Small intestine (tissue), 7 donors: ENCODE measurements around the gene SLC38A3. TPM values are rescaled to one million over a fixed set of nuclear protein-coding genes. Genes with fewer than 3 reads are reported as not detected.

Experiments
- DNase-seq, 2 donors: peaks; one replicate each; pipeline versions ENCODE4 v3.0.0 to v3.0.0-alpha.2; 2013
- FAIRE-seq: peaks from 2 replicates; lab custom pipeline; 2012; peaks lifted over from hg19 to GRCh38; lab: Jason Lieb, UNC
- H3K27ac ChIP-seq, 3 donors: one replicate each; pipeline ENCODE4 v1.5.1; 2013; ENCODE audit warnings: low read length in 2 of 3, mild to moderate bottlenecking in 2 of 3, control low read depth in 1 of 3, inconsistent platforms in 1 of 3, low read depth in 1 of 3, moderate library complexity in 1 of 3
- H3K27me3 ChIP-seq, 3 donors: one replicate each; pipeline ENCODE4 v1.6.1; 2013; ENCODE audit warnings: low read length in 3 of 3, inconsistent platforms in 1 of 3; ENCODE audit not compliant: control insufficient read depth in 3 of 3, insufficient read depth in 3 of 3
- H3K36me3 ChIP-seq, 3 donors: one replicate each; pipeline ENCODE4 v1.6.1; 2013; ENCODE audit warnings: low read length in 3 of 3, inconsistent platforms in 1 of 3, low read depth in 1 of 3, mild to moderate bottlenecking in 1 of 3, moderate library complexity in 1 of 3; ENCODE audit not compliant: control insufficient read depth in 3 of 3, insufficient read depth in 2 of 3
- H3K4me1 ChIP-seq, 3 donors: one replicate each; pipeline ENCODE4 v1.6.1; 2013; ENCODE audit warnings: low read length in 2 of 3, inconsistent platforms in 1 of 3, low read depth in 1 of 3, mild to moderate bottlenecking in 1 of 3, moderate library complexity in 1 of 3; ENCODE audit not compliant: control insufficient read depth in 3 of 3, insufficient read depth in 2 of 3
- H3K4me3 ChIP-seq, 3 donors: one replicate each; pipeline ENCODE4 v1.5.1; 2013; ENCODE audit warnings: low read length in 3 of 3, control low read depth in 1 of 3, inconsistent platforms in 1 of 3, low read depth in 1 of 3, mild to moderate bottlenecking in 1 of 3, moderate library complexity in 1 of 3
- H3K9me3 ChIP-seq, 2 donors: one replicate each; pipeline ENCODE4 v1.6.1; 2013; ENCODE audit warnings: low read depth in 1 of 2, low read length in 1 of 2; ENCODE audit not compliant: control insufficient read depth in 2 of 2, insufficient read depth in 1 of 2
- WGBS, 3 donors: extraction: QIAGEN DNeasy Blood & Tissue Kit; methylation state at CpG; one replicate each; pipeline ENCODE4 v1.1.7; 2013; 5-methylcytosine and 5-hydroxymethylcytosine counted together
- polyA plus RNA-seq, 4 donors: library from polyadenylated mRNA; stranded (reverse) in 3 of 4; unstranded in 1 of 4; fragments of 200-250 nt in 3 of 4; fragments of 120-200 nt in 1 of 4; gene quantifications; one replicate each; pipeline versions ENCODE4 v1.2.1 to v1.2.3, GENCODE V29; 2013
- donor health status: healthy with polysubstance abuse.
- donor health status: control.
- donor health status: control.
- donor health status: Bipolar disorder and iron deficiency.
- donor health status: healthy.

SLC38A3 gene
- polyA plus RNA-seq, 4 donors, result 2.1 to 2.4 TPM; not detected in 2

- 74 to 87% (median 77%) methylated on average over 8 of the region's 8 CpGs for WGBS, 3 donors
- Histone ChIP-seq H3K27ac (peak overlapping the region in 1 of 3 donors; percentile 75), H3K36me3 (peaks cover 8 to 98% (median 10%) of the 10 kb centered on the region in 3 donors), H3K4me1 (peaks cover 0 to 10% (median 4%) of the 10 kb centered on the region in 3 donors), H3K27me3 (no peaks in the 10 kb centered on the region), H3K9me3 (peaks cover 0 to 14% of the 10 kb centered on the region in 2 donors), H3K4me3 (no peak overlapping the region)
- FAIRE-seq (no peak), DNase-seq (no peak)
Observed at GRCh38 chr3:50254577-50255250, 49.6 kb downstream of the SLC38A3 start.

GRCh38 chr3:50255251-50255615 lies 50.2 kb downstream of the SLC38A3 start:
- Histone ChIP-seq H3K4me1 (peaks cover 0 to 12% (median 5%) of the 10 kb centered on the region in 3 donors), H3K27ac (peak overlapping the region in 1 of 3 donors; percentile 69), H3K4me3 (no peak overlapping the region), H3K27me3 (no peaks in the 10 kb centered on the region), H3K36me3 (peaks cover 8 to 94% (median 10%) of the 10 kb centered on the region in 3 donors), H3K9me3 (peaks cover 0 to 14% of the 10 kb centered on the region in 2 donors)
- WGBS, 3 donors, result 79 to 88% (median 84%) methylated on average over 9 of the region's 9 CpGs
- FAIRE-seq (no peak), DNase-seq (no peak)

GRCh38 chr3:50256978-50257890 lies 52.2 kb downstream of the SLC38A3 start:
- Histone ChIP-seq H3K27ac (no peak overlapping the region), H3K4me1 (peaks cover 0 to 26% (median 4%) of the 10 kb centered on the region in 3 donors), H3K4me3 (no peak overlapping the region), H3K9me3 (peaks cover 0 to 14% of the 10 kb centered on the region in 2 donors), H3K36me3 (peaks cover 8 to 85% (median 10%) of the 10 kb centered on the region in 3 donors), H3K27me3 (no peaks in the 10 kb centered on the region)
- WGBS, 3 donors, result 90 to 93% (median 90%) methylated on average over 20 of the region's 20 CpGs
- DNase-seq, result peak in 1 of 2 donors; percentile 61
- FAIRE-seq, result no peak

GRCh38 chr3:50258029-50258680 lies 53.1 kb downstream of the SLC38A3 start:
- WGBS, 3 donors, result 81 to 95% (median 86%) methylated on average over 12 to 17 of the region's 17 CpGs
- peaks cover 4 to 81% (median 10%) of the 10 kb centered on the region in 3 donors for H3K36me3 ChIP-seq
- H3K4me1 ChIP-seq, result peaks cover 0 to 26% (median 4%) of the 10 kb centered on the region in 3 donors

GRCh38 chr3:50258979-50259378 lies 53.9 kb downstream of the SLC38A3 start:
- peaks cover 4 to 74% (median 10%) of the 10 kb centered on the region in 3 donors for H3K36me3 ChIP-seq
- no peak overlapping the region for H3K4me3 ChIP-seq
- peak overlapping the region in 2 of 3 donors; percentile 57 to 68 for H3K27ac ChIP-seq
- no peak for DNase-seq
- peaks cover 0 to 14% of the 10 kb centered on the region in 2 donors for H3K9me3 ChIP-seq
- WGBS, 3 donors, result 79 to 80% (median 79%) methylated on average over 16 of the region's 16 CpGs
- FAIRE-seq, result no peak
- no peaks in the 10 kb centered on the region for H3K27me3 ChIP-seq
- peaks cover 0 to 29% (median 4%) of the 10 kb centered on the region in 3 donors for H3K4me1 ChIP-seq

More at GRCh38 chr3:50258029-50258680, 53.1 kb downstream of the SLC38A3 start:
- no peak for FAIRE-seq
- Histone ChIP-seq H3K27ac (peak overlapping the region in 1 of 3 donors; percentile 52), H3K9me3 (peaks cover 0 to 14% of the 10 kb centered on the region in 2 donors), H3K4me3 (no peak overlapping the region), H3K27me3 (no peaks in the 10 kb centered on the region)
- no peak for DNase-seq

- Histone ChIP-seq H3K27me3 (no peaks in the 10 kb centered on the region), H3K36me3 (peaks cover 4 to 68% (median 10%) of the 10 kb centered on the region in 3 donors), H3K4me3 (no peak overlapping the region), H3K27ac (peak overlapping the region; percentile 17 to 68 (median 57)), H3K4me1 (peaks cover 0 to 35% (median 4%) of the 10 kb centered on the region in 3 donors), H3K9me3 (peaks cover 0 to 14% of the 10 kb centered on the region in 2 donors)
- WGBS, 3 donors, result 53 to 59% (median 57%) methylated on average over 18 of the region's 18 CpGs
- no peak for DNase-seq
- FAIRE-seq, result no peak
Observed at GRCh38 chr3:50259432-50260026, 54.5 kb downstream of the SLC38A3 start.

GRCh38 chr3:50260027-50260941 lies 55.2 kb downstream of the SLC38A3 start:
- Histone ChIP-seq H3K27me3 (no peaks in the 10 kb centered on the region), H3K36me3 (peaks cover 4 to 60% (median 10%) of the 10 kb centered on the region in 3 donors), H3K27ac (peak overlapping the region; percentile 72 to 92 (median 89)), H3K9me3 (peaks cover 0 to 14% of the 10 kb centered on the region in 2 donors), H3K4me3 (peak overlapping the region; percentile 45 to 68 (median 51)), H3K4me1 (peaks cover 4 to 42% (median 4%) of the 10 kb centered on the region in 3 donors)
- WGBS, 3 donors, result 3 to 4% (median 4%) methylated on average over 37 to 70 of the region's 70 CpGs
- no peak for FAIRE-seq
- peak; percentile 87 to 98 for DNase-seq
